Nephron progenitor cell (in vitro differentiated cells): ENCODE results near the gene BCL3.
"Not testable (repeated sequence)": the region's sequence is repeated elsewhere in the genome, so short reads cannot be mapped to it uniquely, and the experiment has no call there.

ENCODE experiments used
- DNase-seq: peaks from one replicate; pipeline ENCODE4 v3.0.0; 2021
- H3K27ac Mint-ChIP-seq: 2 replicates; pipeline ENCODE4 v1.8.0; 2021; ENCODE audit warnings: mild to moderate bottlenecking, moderate library complexity, mixed read lengths
- H3K27me3 Mint-ChIP-seq: 2 replicates; pipeline ENCODE4 v1.8.0; 2021; ENCODE audit warnings: mild to moderate bottlenecking, low read depth, mixed read lengths; ENCODE audit not compliant: poor library complexity
- H3K36me3 Mint-ChIP-seq: 2 replicates; pipeline ENCODE4 v1.8.0; 2021; ENCODE audit warnings: low read depth, mixed read lengths
- H3K4me1 Mint-ChIP-seq: 2 replicates; pipeline ENCODE4 v1.8.0; 2021; ENCODE audit warnings: mixed read lengths
- H3K4me3 Mint-ChIP-seq: 2 replicates; pipeline ENCODE4 v1.8.0; 2021; ENCODE audit warnings: mild to moderate bottlenecking, moderate library complexity, mixed read lengths
- H3K9me3 Mint-ChIP-seq: 2 replicates; pipeline ENCODE4 v1.8.0; 2021; ENCODE audit warnings: mild to moderate bottlenecking, moderate library complexity, mixed read lengths
- CTCF ChIP-seq: fragments of 200-600 bp; sonication (generic); IDR thresholded peaks from 2 replicates; pipeline ENCODE4 v1.5.0; 2021; ENCODE audit warnings: antibody characterized with exemption

The BCL3 gene

GRCh38 chr19:44704982-44705381 is 43.5 kb upstream of the BCL3 start:
- H3K27ac Mint-ChIP-seq = no peak overlapping the region
- no peak for DNase-seq
- H3K36me3 Mint-ChIP-seq = no peaks in the 10 kb centered on the region

GRCh38 chr19:44705502-44706010 is 43.0 kb upstream of the BCL3 start:
- no peak for TF ChIP-seq CTCF
- DNase-seq = no peak
- H3K9me3 Mint-ChIP-seq = no peaks in the 10 kb centered on the region
- no peak overlapping the region for H3K27ac Mint-ChIP-seq
- H3K36me3 Mint-ChIP-seq = no peaks in the 10 kb centered on the region
- H3K4me1 Mint-ChIP-seq = peaks cover 4% of the 10 kb centered on the region
- H3K27me3 Mint-ChIP-seq = peaks cover 8% of the 10 kb centered on the region
- H3K4me3 Mint-ChIP-seq = no peak overlapping the region

More at GRCh38 chr19:44704982-44705381, 43.5 kb upstream of the BCL3 start:
- Mint-ChIP-seq H3K9me3 (no peaks in the 10 kb centered on the region), H3K27me3 (peaks cover 8% of the 10 kb centered on the region), H3K4me3 (no peak overlapping the region), H3K4me1 (peaks cover 4% of the 10 kb centered on the region)
- no peak for TF ChIP-seq CTCF

GRCh38 chr19:44706506-44707236 is 41.8 kb upstream of the BCL3 start:
- H3K27ac Mint-ChIP-seq = no peak overlapping the region

GRCh38 chr19:44707794-44708193 is 40.7 kb upstream of the BCL3 start:
- no peak for TF ChIP-seq CTCF
- DNase-seq = no peak
- H3K27ac Mint-ChIP-seq = no peak overlapping the region
- peaks cover 8% of the 10 kb centered on the region for H3K27me3 Mint-ChIP-seq
- H3K4me3 Mint-ChIP-seq = no peak overlapping the region
- H3K4me1 Mint-ChIP-seq = peaks cover 3% of the 10 kb centered on the region
- no peaks in the 10 kb centered on the region for H3K36me3 Mint-ChIP-seq
- no peaks in the 10 kb centered on the region for H3K9me3 Mint-ChIP-seq

More at GRCh38 chr19:44706506-44707236, 41.8 kb upstream of the BCL3 start:
- DNase-seq = no peak
- Mint-ChIP-seq H3K4me3 (no peak overlapping the region), H3K36me3 (no peaks in the 10 kb centered on the region), H3K27me3 (peaks cover 8% of the 10 kb centered on the region), H3K9me3 (no peaks in the 10 kb centered on the region), H3K4me1 (peaks cover 4% of the 10 kb centered on the region)
- TF ChIP-seq CTCF = no peak

- Mint-ChIP-seq H3K36me3 (no peaks in the 10 kb centered on the region), H3K4me1 (no peaks in the 10 kb centered on the region), H3K27me3 (peaks cover 8% of the 10 kb centered on the region), H3K27ac (no peak overlapping the region), H3K9me3 (peaks cover under 1% of the 10 kb centered on the region), H3K4me3 (no peak overlapping the region)
- no peak for TF ChIP-seq CTCF
- DNase-seq = no peak
These were observed 39.6 kb upstream of the BCL3 start for GRCh38 chr19:44708940-44709339.

GRCh38 chr19:44709434-44710266 is 38.9 kb upstream of the BCL3 start:
- peaks cover 13% of the 10 kb centered on the region for H3K27me3 Mint-ChIP-seq
- H3K4me3 Mint-ChIP-seq, H3K27ac Mint-ChIP-seq, H3K9me3 Mint-ChIP-seq, H3K4me1 Mint-ChIP-seq, H3K36me3 Mint-ChIP-seq, DNase-seq: not testable (repeated sequence)
